Panc1 (cell line): ENCODE measurements around the gene IRGQ. TPM values are rescaled to one million over a fixed set of nuclear protein-coding genes. Genes with fewer than 3 reads are reported as not detected.

ENCODE experiments used
- ATAC-seq: fragments of 200-7000 bp; cut with Tn5 transposase; 2 replicates; pipeline ENCODE4 v1.9.1; 2020; ENCODE audit warnings: mild to moderate bottlenecking, moderate library complexity
- BruUV-seq: library from RNA; stranded (reverse); fragments of 400-500 nt; replicated peaks from 2 replicates; lab custom pipeline; 2021; lab: Mats Ljungman, UMichigan
- CTCF ChIA-PET: fragments of 300-600 bp; sonication (Branson Sonifier 250); formaldehyde crosslinking; loops from one replicate; lab custom pipeline; 2022; ENCODE audit warnings: antibody characterized with exemption; lab: Charles Lee
- POLR2A ChIA-PET: fragments of 300-600 bp; sonication (Branson Sonifier 250); formaldehyde crosslinking; loops from one replicate; lab custom pipeline; 2022; ENCODE audit warnings: antibody characterized with exemption; lab: Charles Lee
- DNase-seq: peaks from one replicate; pipeline ENCODE4 v3.0.0-alpha.2; 2010; ENCODE audit warnings: low read depth, low spot score
- H3K27ac ChIP-seq: 2 replicates; pipeline ENCODE4 v1.5.1; 2011; ENCODE audit warnings: mild to moderate bottlenecking, low read length, inconsistent platforms
- H3K27me3 ChIP-seq: fragments of 200-500 bp; sonication (Bioruptor generic); 2 replicates; pipeline ENCODE4 v1.6.0; 2014; ENCODE audit warnings: low read length, inconsistent platforms; ENCODE audit not compliant: control insufficient read depth, insufficient read depth
- H3K36me3 ChIP-seq: fragments of 200-500 bp; sonication (Bioruptor generic); 2 replicates; pipeline ENCODE4 v1.5.1; 2014; ENCODE audit warnings: inconsistent platforms, mild to moderate bottlenecking, low read length, moderate library complexity; ENCODE audit not compliant: control insufficient read depth, insufficient read depth
- H3K4me1 ChIP-seq: 2 replicates; pipeline ENCODE4 v1.5.1; 2011; ENCODE audit warnings: inconsistent platforms, mild to moderate bottlenecking, low read length, moderate library complexity; ENCODE audit not compliant: control insufficient read depth, insufficient read depth
- H3K4me3 ChIP-seq, 2 experiments: 2 replicates each; pipeline ENCODE4 v1.5.1; 2011 to 2012; ENCODE audit warnings: low read depth in 2 of 2, low read length in 2 of 2, mild to moderate bottlenecking in 2 of 2, inconsistent platforms in 1 of 2, moderate library complexity in 1 of 2
- H3K9me3 ChIP-seq: fragments of 200-500 bp; sonication (Bioruptor generic); 2 replicates; pipeline ENCODE4 v1.5.1; 2014; ENCODE audit warnings: low read depth, mild to moderate bottlenecking, inconsistent platforms, low read length, moderate library complexity; ENCODE audit not compliant: control insufficient read depth, insufficient read depth
- POLR2AphosphoS5 ChIP-seq: IDR thresholded peaks from 2 replicates; pipeline ENCODE4 v1.6.1; 2012; ENCODE audit warnings: mild to moderate bottlenecking, low read depth, low read length, moderate library complexity
- REST ChIP-seq, 2 experiments: IDR thresholded peaks; 2 replicates each; pipeline ENCODE4 v1.6.1; 2011 to 2012; ENCODE audit warnings: low read depth in 2 of 2, control low read depth in 1 of 2, low read length in 1 of 2, mild to moderate bottlenecking in 1 of 2, moderate library complexity in 1 of 2; ENCODE audit not compliant: insufficient read depth in 1 of 2
- SIN3A ChIP-seq: IDR thresholded peaks from 2 replicates; pipeline ENCODE4 v1.6.1; 2012; ENCODE audit warnings: low read depth, mild to moderate bottlenecking, low read length, moderate library complexity, borderline replicate concordance; ENCODE audit not compliant: insufficient read depth
- TCF7L2 ChIP-seq: IDR thresholded peaks from 2 replicates; pipeline ENCODE4 v1.6.1; 2011; ENCODE audit warnings: mild to moderate bottlenecking, low read depth, low read length, inconsistent platforms
- in situ Hi-C: cut with HindIII; loops from 2 replicates; pipeline ENCODE4 v1.10.0; 2016; ENCODE audit warnings: low sequenced_read_pairs, low pct_unique_long_range_greater_than_20kb
- intact Hi-C: fragments of 100-400 bp; cut with micrococcal nuclease; formaldehyde crosslinking; loops from one replicate; pipeline ENCODE4 v1.10.0; 2022; ENCODE audit not compliant: unreplicated experiment
- total RNA-seq: library from RNA; stranded (reverse); gene quantifications from one replicate; pipeline ENCODE4 v1.2.1, GENCODE V29; 2021; ENCODE audit not compliant: unreplicated experiment
- TF ChIP-seq, protein P1 (sequence below): fragments of 450-650 bp; IDR thresholded peaks from 2 replicates; pipeline ENCODE4 v1.5.1; 2017; ENCODE audit warnings: mild to moderate bottlenecking

IRGQ gene
- total RNA-seq, 1 experiment from 2014 or later = 20.4 TPM

GRCh38 chr19:43612374-43612773 is 16.4 kb upstream of the IRGQ start:
- POLR2A ChIA-PET = no interaction called here
- intact Hi-C loops (no loop called here), in situ Hi-C loops (no loop called here)
- DNase-seq = no peak
- Histone ChIP-seq H3K9me3 (no peaks in the 10 kb centered on the region), H3K36me3 (no peaks in the 10 kb centered on the region), H3K27me3 (no peaks in the 10 kb centered on the region), H3K4me3 (no peak overlapping the region), H3K27ac (no peak overlapping the region), H3K4me1 (no peaks in the 10 kb centered on the region)
- no peak for ATAC-seq
- BruUV-seq = no TSS peak
- CTCF ChIA-PET = no interaction called here
- TF ChIP-seq, protein P1, sequence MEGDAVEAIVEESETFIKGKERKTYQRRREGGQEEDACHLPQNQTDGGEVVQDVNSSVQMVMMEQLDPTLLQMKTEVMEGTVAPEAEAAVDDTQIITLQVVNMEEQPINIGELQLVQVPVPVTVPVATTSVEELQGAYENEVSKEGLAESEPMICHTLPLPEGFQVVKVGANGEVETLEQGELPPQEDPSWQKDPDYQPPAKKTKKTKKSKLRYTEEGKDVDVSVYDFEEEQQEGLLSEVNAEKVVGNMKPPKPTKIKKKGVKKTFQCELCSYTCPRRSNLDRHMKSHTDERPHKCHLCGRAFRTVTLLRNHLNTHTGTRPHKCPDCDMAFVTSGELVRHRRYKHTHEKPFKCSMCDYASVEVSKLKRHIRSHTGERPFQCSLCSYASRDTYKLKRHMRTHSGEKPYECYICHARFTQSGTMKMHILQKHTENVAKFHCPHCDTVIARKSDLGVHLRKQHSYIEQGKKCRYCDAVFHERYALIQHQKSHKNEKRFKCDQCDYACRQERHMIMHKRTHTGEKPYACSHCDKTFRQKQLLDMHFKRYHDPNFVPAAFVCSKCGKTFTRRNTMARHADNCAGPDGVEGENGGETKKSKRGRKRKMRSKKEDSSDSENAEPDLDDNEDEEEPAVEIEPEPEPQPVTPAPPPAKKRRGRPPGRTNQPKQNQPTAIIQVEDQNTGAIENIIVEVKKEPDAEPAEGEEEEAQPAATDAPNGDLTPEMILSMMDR = no peak

- TF ChIP-seq TCF7L2 (no peak), REST (IDR thresholded peaks at IDR 0.05; ENCODE audit: insufficient read depth in 1 of 2, low read depth in 2 of 2, low read length in 1 of 2) (no peak), SIN3A (no peak), POLR2AphosphoS5 (no peak)
- TF ChIP-seq, protein P1 = no peak
- CTCF ChIA-PET = no interaction called here
- POLR2A ChIA-PET = no interaction called here
- BruUV-seq = no TSS peak
- Histone ChIP-seq H3K4me3 (no peak within 1 kb of the TSS), H3K4me1 (no peaks in the 10 kb centered on the region), H3K27ac (no peak within 1 kb of the TSS), H3K27me3 (no peaks in the 10 kb centered on the region), H3K9me3 (no peaks in the 10 kb centered on the region), H3K36me3 (no peaks in the 10 kb centered on the region)
- in situ Hi-C loops (no loop called here), intact Hi-C loops (no loop called here)
- no peak for DNase-seq
- no peak for ATAC-seq
These were observed 15.9 kb upstream of the IRGQ start, which contains the start of gene SRRM5 for GRCh38 chr19:43611788-43612187. TSS of gene SRRM5 (plus strand) at chr19:43612088. CDS start at chr19:43612122, 34 bp downstream.
